Esophagus squamous epithelium (tissue), 4 donors: ENCODE results near the gene CASK.

ENCODE experiments used
- POLR2A ChIP-seq, 4 donors: fragments of 450-650 bp; IDR thresholded peaks; one replicate each; pipeline ENCODE4 v1.6.1; 2017; ENCODE audit warnings: antibody characterized with exemption in 4 of 4, mild to moderate bottlenecking in 4 of 4, moderate library complexity in 3 of 4
- TF ChIP-seq, protein P1 (sequence below), 6 experiments: fragments of 450-650 bp in 4 of 6; fragments of 200-600 bp in 2 of 6; sonication (generic) in 2 of 6; IDR thresholded peaks; one replicate each; pipeline ENCODE4 v1.5.1; 2016 to 2019; ENCODE audit warnings: antibody characterized with exemption in 6 of 6, mild to moderate bottlenecking in 4 of 6, moderate library complexity in 4 of 6

DNA sequence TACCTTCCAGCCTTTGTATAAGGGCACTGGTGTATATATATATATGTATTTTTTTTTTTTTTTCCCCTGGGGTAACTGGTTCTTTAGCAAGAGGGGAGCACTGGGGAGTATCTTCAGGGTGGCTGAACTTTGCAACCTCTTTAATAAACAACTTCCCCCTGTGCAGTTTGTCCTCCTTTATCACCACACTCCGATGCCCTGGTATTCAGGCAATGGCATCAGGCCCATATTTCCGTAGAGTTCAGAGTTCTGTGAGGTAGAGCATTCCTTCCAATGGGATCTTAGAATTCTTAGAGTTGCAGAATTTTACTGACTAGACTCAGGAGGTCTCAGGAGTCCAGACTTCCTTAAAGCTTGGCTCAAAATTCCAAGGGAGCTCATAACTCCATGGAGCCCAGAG is 451.6 kb downstream of the CASK start:
- TF ChIP-seq, protein P1, sequence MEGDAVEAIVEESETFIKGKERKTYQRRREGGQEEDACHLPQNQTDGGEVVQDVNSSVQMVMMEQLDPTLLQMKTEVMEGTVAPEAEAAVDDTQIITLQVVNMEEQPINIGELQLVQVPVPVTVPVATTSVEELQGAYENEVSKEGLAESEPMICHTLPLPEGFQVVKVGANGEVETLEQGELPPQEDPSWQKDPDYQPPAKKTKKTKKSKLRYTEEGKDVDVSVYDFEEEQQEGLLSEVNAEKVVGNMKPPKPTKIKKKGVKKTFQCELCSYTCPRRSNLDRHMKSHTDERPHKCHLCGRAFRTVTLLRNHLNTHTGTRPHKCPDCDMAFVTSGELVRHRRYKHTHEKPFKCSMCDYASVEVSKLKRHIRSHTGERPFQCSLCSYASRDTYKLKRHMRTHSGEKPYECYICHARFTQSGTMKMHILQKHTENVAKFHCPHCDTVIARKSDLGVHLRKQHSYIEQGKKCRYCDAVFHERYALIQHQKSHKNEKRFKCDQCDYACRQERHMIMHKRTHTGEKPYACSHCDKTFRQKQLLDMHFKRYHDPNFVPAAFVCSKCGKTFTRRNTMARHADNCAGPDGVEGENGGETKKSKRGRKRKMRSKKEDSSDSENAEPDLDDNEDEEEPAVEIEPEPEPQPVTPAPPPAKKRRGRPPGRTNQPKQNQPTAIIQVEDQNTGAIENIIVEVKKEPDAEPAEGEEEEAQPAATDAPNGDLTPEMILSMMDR (IDR thresholded peaks at IDR 0.05) = no peak
- TF ChIP-seq POLR2A (IDR thresholded peaks at IDR 0.05) = no peak
